ENCODE data around the gene GDF10.

GDF10 gene

DNA sequence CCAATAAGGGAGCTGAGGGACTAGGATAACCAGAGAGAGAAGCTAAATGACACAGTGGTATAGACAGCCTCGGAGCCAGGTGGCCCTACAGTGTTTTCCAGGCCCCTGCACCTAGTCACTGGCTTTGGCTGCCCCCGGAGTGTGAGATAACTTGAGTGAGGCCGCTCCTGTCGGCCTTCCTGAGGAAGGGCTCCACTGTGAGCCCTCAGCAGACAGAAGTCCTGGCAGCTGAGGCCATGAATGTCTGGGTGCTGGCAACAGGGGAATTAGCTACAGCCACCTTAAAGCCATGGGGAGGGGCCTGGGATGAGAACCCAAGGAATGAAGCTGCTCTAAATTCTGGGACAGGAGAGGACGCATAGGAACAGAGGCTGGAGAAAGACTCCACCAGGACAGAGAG is 4.6 kb upstream of the GDF10 start:
- no peak for FAIRE-seq

DNA sequence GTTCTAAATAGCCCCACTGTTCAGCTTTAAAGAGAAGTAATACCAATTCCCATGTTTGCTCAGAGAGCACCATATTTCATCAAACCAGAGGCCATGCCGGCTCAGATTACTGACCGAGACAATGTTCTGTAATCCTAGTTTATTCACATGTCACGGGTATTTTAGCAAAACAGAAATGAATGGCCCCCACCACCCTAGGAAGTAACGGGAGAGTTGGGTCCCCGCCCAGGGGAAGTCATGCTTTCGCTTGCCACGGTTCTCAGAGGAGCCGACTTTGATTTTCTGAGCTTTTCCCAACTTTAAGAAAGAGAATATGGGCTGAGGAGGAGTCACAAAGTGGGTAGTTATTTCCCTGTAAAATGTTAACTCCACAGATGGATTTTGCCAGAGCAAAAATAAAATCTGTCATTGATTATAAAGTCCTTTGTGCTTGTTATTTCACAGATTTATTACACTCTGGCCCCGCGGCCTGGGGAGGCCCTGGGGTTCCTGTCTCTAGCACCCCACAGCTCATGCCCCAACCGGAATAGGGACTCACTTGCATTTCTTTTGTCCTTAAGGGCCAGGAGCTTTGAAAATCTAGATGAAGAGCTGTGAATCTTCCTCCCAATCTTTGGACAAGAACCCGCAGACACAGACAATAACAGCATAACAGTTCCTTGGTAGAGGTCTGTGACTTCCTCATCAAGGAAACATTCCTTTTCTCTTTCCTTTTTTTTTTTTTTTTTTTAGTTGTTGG is 3.7 kb upstream of the GDF10 start:
- no peak for FAIRE-seq

DNA sequence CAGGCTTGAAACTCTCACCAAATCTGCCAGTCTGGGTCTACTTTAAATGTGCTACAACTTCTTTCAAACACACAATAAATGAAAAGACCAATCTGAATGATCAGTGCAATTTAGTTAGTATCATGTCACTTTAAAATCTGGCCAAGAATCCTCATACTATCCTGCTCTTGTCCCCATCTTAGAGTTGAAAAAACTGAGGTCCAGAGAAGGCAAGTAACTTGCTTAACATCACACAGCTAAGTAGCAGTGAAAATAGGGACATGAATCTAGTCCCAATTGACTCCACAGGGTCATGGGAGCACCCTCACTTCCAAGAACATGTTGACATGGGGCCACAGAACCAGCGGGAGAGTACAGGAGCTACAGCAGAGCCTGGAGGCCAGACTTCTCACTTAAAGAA is 3.1 kb upstream of the GDF10 start:
- no peak for FAIRE-seq

DNA sequence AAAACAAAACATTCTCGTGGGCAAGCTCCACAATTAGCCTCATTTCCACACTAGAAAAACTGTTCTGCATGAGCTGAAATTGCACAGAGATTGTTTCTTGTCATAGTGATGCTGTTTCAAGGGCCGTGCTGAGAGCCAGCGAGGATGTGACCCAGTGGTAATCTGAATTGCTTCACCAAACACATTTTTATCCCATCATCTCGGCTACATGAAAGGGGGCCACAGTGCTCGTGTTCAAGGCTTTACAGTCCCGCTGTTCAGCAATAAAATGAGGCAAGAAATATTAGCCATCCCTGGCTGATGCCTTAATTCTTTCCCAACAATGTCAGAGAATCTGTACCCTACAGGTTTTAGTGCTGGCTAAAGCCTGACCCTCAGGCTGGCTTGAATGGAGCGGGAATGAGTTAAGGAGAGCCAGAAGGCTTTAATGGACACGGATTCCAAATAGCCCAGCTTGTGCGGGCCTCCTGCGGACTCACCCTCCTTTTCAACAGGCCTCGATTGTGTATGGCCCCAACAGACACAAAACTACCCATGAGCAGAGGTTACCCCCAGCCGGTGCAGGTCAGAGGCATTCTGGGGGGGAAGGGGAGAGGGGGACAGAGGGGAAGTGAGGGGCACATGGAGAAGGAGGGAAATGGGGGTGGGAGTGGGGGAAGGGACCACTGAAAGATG is 2.0 kb upstream of the GDF10 start:
- FAIRE-seq: no peak

DNA sequence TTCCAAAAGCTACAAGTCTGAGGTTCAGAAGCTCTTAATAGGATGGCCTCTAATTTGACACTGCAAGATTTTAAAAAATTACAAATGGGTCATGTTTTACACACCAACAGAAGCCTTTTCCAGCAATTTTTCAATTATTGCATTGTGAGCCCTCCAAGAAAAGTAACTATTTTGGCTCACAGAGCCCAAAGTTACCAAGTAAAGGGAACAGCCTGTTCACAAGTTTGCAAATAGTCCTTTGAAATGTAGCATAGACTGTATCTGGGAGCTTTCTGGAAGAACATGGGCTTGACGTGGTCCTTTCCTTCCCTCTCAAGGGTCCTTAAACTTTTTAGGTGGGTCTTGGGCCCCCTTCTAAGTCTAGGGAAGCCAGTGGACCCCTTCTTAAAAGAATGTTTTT is 1.3 kb upstream of the GDF10 start:
- FAIRE-seq: no peak

DNA sequence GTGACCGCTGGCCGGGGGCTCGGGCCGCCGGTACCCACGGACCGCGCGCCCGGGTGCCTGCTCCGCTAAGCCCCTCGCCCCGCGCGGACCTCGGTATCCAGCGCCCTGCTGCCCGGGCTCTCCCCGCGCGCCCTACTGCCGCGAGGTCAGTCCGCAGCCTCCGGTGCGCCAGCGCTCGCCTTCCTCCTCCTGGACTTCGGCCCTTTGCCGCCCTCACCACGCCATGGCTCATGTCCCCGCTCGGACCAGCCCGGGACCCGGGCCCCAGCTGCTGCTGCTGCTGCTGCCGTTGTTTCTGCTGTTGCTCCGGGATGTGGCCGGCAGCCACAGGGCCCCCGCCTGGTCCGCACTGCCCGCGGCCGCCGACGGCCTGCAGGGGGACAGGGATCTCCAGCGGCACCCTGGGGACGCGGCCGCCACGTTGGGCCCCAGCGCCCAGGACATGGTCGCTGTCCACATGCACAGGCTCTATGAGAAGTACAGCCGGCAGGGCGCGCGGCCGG is 483 bp downstream of the GDF10 start:
- FAIRE-seq: no peak

DNA sequence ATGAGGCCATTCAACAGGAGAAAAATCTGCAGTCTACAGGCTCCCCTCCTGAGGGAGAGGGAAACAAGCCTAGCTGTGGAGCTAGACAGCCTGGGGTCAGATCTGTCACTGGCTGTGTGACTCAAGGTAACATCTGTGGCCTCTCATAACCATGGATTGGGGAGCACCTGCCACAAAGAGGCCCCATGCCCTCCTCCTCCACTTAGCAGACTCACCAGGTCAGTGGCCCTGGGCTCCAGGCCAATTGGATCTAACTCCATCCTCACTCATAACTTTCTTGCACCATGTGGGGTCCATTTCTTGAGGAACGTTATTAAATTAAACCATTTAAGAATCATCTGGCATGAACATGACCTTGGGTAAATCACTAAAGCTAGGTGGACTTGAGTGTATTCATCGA is 1.8 kb downstream of the GDF10 start:
- FAIRE-seq: no peak

DNA sequence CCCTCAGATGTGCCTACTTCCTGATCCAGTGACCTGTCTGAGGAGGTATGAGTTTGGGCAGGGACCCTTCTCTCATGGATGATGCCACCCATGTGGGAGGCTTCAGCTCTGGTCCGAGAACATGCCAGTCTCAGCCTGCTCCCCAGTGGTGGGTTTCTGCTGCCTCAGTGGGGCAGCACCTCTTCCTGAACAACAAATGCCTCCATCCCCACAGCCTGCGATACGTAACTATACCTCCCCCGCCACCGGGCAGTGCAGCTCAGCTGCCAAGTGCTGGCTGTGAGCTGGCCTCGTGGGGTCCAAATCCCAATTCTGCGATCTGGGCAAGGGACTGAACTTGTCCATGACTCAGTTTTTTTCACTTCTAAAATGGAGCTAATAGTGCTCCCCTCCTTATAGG is 3.1 kb downstream of the GDF10 start:
- no peak for FAIRE-seq

DNA sequence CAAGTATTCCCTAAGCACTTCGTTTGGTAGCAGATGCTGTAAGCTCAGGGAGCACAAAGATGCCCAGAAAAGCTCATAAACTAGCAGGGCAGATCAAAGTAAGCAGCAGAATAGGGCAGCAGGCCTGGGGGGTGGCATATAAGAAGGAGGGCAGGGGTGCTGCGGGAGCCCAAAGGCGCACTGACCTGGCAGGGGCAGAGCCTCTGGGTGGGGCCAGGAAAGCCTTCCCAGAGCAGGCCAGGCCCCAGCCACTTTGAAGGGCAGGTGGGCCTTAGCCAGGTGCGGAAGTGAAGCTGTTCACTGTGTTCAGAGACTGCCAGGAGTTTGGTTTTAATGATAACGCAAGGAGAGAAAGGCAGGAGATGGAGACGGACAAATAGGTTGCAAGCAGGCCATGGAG is 3.9 kb downstream of the GDF10 start:
- no peak for FAIRE-seq

DNA sequence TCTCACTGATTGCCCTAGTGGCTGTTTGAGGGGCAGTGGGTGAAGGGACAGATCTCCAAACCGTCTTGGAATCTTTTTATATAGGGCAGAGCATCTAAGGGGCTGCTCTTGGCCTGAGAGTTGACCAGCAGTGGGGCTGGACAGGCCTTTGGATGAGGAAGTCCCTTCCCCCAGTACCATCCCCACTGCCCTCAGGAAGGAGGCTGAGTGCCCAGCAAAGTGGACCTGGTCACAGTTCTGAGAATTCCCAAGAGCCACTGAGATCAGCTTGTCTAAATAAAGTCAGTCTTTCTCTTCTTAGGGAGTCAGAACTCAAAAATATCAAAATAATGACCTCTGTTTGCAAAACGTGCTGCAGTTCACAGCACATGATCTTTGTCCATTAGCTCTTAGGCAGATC is 5.6 kb downstream of the GDF10 start:
- no peak for FAIRE-seq

DNA sequence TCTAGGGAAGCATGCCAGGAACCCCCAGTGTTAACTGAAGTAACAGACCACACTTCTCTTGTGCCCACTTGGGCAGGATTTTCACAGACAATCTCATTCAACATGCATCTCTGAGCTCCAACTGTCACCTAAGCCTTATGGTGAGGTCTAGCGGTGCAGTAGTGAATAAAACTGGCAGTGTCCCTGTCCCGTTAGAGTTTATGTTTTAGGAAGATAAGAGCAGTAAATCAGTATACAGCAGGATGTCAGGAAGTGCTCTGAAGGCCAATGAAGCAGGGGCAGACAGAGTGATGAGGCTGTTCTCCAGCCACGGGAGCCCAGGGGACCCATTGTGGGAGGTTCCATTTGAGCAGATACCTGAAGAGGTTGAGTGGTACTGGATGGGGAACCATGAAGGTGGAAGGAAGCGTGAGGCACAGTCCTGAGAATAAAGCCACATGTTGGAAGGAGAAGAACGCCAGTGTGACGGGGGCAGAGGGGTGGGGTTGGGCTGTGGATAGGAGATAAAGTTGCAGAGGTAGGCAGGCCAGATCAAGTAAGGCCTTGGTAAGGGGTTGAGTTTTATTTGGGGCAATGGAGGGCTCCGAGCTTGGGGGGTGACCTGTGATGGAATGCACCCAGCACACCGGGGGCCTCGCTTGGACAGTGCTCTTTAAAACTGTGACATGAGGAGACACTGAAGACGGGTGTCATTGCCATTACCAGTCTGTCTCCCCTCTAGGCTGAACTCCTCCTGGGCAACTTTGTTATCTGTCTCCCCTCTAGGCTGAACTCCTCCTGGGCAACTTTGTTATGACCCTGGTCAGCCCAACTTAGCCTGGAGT is 6.6 kb downstream of the GDF10 start:
- no peak for FAIRE-seq

DNA sequence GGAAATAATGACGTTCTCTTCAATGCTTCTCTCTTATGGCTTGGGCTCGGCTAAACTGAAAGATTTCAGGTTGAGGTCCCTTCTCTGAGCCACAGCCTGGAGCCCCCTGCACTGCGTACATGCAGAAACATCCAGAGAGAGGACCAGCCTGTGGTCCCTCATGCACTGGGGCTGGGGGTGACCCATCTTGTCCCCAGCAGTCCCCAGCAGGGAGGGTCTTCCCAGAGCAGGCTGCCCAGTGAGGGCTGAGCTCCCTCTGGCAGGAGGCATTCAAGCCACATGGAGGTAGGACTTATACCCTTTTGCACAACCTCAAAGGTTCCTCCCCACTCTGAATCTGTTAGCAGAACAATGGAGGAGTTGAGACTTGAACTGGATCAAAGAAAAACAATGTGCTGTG is 7.4 kb downstream of the GDF10 start:
- FAIRE-seq: no peak

DNA sequence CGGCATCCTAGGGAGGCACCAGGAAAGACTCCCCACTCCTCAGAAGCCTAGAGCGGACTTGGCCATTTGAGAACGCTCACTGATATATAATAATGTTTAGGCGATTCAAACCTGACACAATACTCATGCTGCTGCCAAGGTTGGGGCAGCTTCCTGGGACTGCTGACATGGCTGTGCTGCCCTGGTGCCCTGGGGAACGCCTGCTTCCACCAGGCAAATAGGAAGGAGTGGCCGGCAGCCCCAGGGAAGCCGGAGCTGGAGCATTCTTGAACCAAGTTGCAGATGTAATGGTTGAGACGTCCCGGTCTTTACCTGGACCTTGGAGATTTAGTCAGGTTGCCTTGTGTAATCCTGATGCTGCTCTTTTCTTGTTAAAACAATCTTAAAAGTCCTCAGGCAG is 8.8 kb downstream of the GDF10 start:
- no peak for FAIRE-seq

DNA sequence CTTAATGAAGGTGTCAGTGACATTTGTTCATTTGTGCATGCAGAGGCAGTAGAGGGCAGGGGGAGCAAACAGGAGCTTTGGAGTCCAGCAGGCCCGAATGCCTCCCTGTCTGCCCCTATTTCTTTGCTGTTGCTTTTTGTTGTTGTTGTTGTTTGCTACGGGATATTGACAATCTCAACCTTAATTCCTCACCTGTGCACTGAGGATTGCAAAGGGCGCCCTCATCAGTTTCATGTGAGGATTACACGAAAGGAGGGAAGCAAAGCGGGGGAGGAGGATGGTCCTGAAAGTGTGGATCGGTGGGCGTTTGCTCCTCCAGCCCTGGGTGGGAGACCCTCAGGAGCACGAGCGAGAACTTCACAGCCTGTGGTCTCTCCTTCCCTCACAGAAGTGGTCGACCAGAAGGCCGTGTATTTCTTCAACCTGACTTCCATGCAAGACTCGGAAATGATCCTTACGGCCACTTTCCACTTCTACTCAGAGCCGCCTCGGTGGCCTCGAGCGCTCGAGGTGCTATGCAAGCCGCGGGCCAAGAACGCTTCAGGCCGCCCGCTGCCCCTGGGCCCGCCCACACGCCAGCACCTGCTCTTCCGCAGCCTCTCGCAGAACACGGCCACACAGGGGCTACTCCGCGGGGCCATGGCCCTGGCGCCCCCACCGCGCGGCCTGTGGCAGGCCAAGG is 9.6 kb downstream of the GDF10 start:
- FAIRE-seq: no peak

DNA sequence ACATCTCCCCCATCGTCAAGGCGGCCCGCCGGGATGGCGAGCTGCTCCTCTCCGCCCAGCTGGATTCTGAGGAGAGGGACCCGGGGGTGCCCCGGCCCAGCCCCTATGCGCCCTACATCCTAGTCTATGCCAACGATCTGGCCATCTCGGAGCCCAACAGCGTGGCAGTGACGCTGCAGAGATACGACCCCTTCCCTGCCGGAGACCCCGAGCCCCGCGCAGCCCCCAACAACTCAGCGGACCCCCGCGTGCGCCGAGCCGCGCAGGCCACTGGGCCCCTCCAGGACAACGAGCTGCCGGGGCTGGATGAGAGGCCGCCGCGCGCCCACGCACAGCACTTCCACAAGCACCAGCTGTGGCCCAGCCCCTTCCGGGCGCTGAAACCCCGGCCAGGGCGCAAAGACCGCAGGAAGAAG is 10.1 kb downstream of the GDF10 start:
- FAIRE-seq: no peak

DNA sequence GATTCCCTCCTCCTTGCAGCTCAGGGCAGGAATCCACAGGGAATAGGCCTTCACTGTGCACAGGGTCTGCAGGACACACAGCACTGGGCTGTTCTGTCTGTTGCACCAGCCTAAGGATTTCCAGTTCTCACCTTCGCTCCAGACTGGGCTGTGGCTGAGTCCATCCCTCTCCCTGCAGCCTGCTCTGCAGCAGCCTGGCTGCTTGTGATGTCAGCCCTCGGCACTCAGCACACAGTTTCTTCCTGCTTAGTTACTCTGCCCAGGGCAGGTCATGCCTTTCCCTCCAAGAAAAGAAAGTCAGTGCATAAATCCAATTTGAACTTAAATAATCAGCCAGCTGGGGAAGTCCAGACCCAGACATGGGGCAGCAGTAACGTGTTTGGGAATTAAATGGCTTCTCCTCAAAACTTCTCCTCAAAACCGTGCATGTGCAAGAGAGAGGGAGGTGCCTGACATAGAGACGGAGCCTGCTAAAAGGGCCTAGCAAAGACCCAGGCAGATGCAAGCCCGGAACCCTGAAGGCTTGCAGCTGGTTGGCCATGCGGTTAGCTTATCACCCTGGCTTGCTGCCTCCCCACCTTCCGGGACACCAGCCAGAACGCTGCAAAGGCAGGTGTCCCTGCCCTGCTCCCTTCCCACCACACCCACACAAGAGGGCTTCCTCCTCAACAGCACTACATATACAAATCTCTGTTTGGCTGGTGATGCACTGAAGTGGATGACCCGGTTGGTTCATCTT is 11.4 kb downstream of the GDF10 start:
- FAIRE-seq: no peak

DNA sequence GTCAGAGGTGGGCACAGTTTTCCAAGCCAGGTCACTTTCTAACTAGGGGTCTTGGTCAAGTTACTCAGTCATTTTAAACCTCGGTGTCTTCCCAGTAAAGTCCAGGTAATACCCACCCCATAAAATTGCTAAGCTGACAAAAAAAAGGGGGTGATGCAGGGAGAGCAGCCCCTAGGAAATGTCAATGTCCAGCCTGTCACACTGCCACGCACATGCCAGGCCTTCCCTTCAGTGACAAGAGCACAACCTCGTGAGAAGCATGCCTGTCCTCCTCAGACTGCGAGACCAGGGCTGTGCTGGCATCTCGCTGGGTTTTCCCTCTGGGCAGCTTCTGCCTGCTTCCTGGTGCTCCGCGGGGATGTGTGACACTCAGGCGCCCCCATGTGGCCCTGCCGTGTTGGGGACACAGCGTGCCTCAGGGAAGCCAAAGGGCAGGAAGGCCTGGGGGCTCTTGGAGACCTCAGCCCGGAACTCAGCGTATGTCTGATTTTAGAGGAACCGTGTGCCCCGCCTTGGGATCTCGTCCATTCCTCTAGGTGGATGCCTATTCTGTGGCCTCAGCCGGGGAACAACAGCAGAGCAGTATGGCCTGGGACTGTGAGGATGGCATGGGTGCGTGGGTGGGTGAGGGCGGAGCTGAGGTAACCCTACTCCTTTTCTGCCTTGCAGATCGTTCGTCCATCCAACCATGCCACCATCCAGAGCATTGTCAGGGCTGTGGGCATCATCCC is 12.1 kb downstream of the GDF10 start:
- FAIRE-seq: no peak

DNA sequence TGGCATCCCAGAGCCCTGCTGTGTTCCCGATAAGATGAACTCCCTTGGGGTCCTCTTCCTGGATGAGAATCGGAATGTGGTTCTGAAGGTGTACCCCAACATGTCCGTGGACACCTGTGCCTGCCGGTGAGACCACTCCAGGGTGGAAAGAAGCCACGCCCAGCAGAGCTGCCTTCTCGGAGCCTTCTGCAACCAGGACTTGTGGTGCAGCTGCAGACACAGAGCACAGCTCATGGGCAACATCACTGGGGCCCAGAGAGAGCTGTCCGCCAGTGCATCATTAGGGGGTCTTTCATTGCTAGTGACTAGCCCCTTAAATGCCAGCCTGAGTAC is 12.6 kb downstream of the GDF10 start:
- FAIRE-seq: no peak

DNA sequence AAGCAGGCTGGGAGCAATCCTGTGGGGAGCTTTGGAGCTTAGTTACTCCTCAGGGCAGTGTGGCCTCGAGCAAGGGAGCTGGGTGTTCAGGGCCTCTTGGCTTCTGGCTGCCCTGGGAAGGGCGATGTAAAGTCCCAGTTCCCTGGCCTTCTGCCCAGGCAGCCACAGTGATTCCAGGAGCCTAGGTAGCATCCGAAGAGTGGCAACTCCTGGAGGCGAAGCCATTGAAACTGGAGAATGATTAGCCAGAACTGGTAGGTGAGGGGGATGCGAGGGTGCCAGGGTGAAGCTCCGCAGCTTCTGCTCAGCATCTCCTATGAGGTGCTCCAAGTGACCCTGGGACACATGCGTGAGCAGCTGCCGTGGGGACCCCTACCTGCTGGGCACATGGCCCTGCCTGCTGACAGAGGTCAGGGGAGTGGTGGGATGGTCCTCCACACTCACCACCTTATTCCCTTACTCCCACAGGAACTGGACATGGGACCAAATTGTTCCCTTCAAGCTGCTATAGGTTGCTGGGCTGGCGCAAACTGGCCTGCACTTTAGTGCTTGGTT is 14.5 kb downstream of the GDF10 start:
- no peak for FAIRE-seq

DNA sequence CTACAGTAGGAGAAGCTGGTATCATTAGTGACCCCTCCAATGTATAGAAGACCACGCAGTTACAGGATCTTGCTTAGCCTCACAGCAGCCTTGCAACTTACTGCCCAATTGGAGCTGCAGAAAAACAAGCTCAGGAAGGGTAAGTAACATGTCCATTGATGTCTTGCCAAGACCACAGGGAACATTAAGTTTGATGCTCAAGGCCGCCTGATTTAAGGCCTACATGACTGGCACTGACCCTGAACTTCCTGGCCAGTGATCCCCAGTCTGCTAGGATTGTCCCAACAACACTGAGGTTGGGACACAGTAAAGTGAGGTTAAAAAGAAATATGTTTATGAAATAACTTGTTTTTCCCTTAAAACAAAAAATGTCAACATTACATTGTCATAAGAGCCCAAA is 15.4 kb downstream of the GDF10 start:
- FAIRE-seq: no peak

DNA sequence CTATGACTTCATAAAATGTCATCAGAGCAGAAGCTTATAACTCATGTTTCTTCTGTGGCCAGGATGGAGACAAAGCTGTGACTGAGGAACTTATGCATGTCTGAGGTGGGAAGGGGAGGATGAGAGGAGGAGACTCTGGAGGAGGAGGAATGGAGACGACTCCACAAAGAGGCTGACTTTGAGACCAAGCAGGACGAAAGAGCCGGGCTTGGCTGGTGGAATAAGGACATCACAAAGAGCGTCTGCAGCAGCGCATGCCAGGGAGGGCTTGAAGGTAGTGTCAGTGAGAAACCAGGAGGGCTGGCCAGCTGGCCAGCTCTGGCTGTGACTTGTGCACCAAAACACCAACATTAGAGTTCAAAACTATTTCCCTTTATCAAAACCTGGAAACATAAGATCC is 16.1 kb downstream of the GDF10 start:
- no peak for FAIRE-seq

DNA sequence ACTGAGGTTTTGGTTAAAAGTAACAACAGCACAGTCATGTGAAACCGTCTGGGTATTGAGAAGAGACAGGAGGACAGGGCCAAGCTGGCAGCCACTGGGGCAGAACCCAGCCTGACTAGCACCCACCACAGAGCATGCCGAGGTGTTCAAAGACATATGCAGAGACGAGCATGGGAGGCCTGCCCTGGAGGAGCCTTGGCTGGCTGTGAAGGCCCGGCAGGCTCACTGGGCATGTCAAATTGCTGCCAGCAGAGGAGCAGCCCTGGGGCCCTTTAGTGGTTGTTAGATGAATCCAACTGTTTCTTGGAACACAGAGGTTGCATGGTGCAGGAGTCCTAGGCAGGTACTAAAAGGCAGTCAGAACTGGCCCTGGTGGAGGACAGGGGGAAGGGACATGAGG is 17.3 kb downstream of the GDF10 start:
- FAIRE-seq: no peak

All from TTC549 (cell line).